GM23338 (cell line): ENCODE data around the gene WNT9A. TPM values are rescaled to one million over a fixed set of nuclear protein-coding genes. Genes with fewer than 3 reads are reported as not detected.
"Not testable (repeated sequence)": the region's sequence is repeated elsewhere in the genome, so short reads cannot be mapped to it uniquely, and the experiment has no call there.

Experiments
- ATAC-seq: fragments of 200-7000 bp; cut with Tn5 transposase; 3 replicates; pipeline ENCODE4 v1.9.1; 2020
- DNase-seq: peaks from one replicate; pipeline ENCODE4 v3.0.0-alpha.2; 2015; ENCODE audit warnings: low spot score
- H2AFZ ChIP-seq: fragments of 200-600 bp; sonication (generic); 2 replicates; pipeline ENCODE4 v1.8.0; 2016; ENCODE audit warnings: antibody characterized with exemption, mild to moderate bottlenecking, moderate library complexity
- H3F3A ChIP-seq: fragments of 200-600 bp; sonication (generic); replicated peaks from 2 replicates; pipeline ENCODE4 v1.8.0; 2017; ENCODE audit warnings: antibody characterized with exemption, mixed run types, low read depth
- H3K27ac ChIP-seq: fragments of 200-600 bp; sonication (generic); 2 replicates; pipeline ENCODE4 v1.6.1; 2016; ENCODE audit warnings: low read depth
- H3K27me3 ChIP-seq: fragments of 200-600 bp; sonication (generic); 2 replicates; pipeline ENCODE4 v1.8.0; 2016; ENCODE audit warnings: mild to moderate bottlenecking, mixed run types, moderate library complexity; ENCODE audit not compliant: insufficient read depth
- H3K36me3 ChIP-seq: fragments of 200-600 bp; sonication (generic); 2 replicates; pipeline ENCODE4 v1.8.0; 2016; ENCODE audit warnings: mild to moderate bottlenecking; ENCODE audit not compliant: insufficient read depth
- H3K4me1 ChIP-seq: fragments of 200-600 bp; sonication (generic); 2 replicates; pipeline ENCODE4 v1.8.0; 2016; ENCODE audit warnings: mild to moderate bottlenecking, moderate library complexity; ENCODE audit not compliant: insufficient read depth
- H3K4me2 ChIP-seq: fragments of 200-600 bp; sonication (generic); 2 replicates; pipeline ENCODE4 v1.7.1; 2017; ENCODE audit warnings: mixed run types
- H3K4me3 ChIP-seq: fragments of 200-600 bp; sonication (generic); 2 replicates; pipeline ENCODE4 v1.6.1; 2016; ENCODE audit warnings: mixed run types
- H3K79me2 ChIP-seq: fragments of 200-600 bp; sonication (generic); replicated peaks from 2 replicates; pipeline ENCODE4 v1.8.0; 2017; ENCODE audit warnings: mild to moderate bottlenecking; ENCODE audit not compliant: insufficient read depth
- H3K9me2 ChIP-seq: fragments of 200-600 bp; sonication (generic); 2 replicates; pipeline ENCODE4 v1.8.0; 2017; ENCODE audit not compliant: insufficient read depth
- H4K20me1 ChIP-seq: fragments of 200-600 bp; sonication (generic); replicated peaks from 2 replicates; pipeline ENCODE4 v1.8.0; 2017; ENCODE audit warnings: mild to moderate bottlenecking; ENCODE audit not compliant: insufficient read depth
- H3K27ac Mint-ChIP-seq: 2 replicates; pipeline ENCODE4 v1.8.0; 2020; ENCODE audit warnings: inconsistent platforms, mild to moderate bottlenecking, moderate library complexity, mixed read lengths
- H3K27me3 Mint-ChIP-seq: 3 replicates; pipeline ENCODE4 v1.8.0; 2022; ENCODE audit warnings: low read depth, mild to moderate bottlenecking, moderate library complexity, mixed read lengths, inconsistent platforms; ENCODE audit not compliant: insufficient read depth, poor library complexity
- H3K36me3 Mint-ChIP-seq: 3 replicates; pipeline ENCODE4 v1.8.0; 2021; ENCODE audit warnings: low read depth, mild to moderate bottlenecking, inconsistent platforms, moderate library complexity, mixed read lengths
- H3K4me1 Mint-ChIP-seq: 3 replicates; pipeline ENCODE4 v1.8.0; 2020; ENCODE audit warnings: mild to moderate bottlenecking, inconsistent platforms, mixed read lengths
- H3K4me3 Mint-ChIP-seq: 3 replicates; pipeline ENCODE4 v1.8.0; 2021; ENCODE audit warnings: moderate library complexity, mild to moderate bottlenecking, inconsistent platforms, mixed read lengths
- H3K9me3 Mint-ChIP-seq: 3 replicates; pipeline ENCODE4 v1.8.0; 2020; ENCODE audit warnings: moderate library complexity, mild to moderate bottlenecking, inconsistent platforms, mixed read lengths
- CREB1 ChIP-seq: fragments of 250-450 bp; sonication (Bioruptor Pico); IDR thresholded peaks from 2 replicates; pipeline ENCODE4 v1.5.0; 2020; ENCODE audit warnings: low read depth, mild to moderate bottlenecking, moderate library complexity
- CTCF ChIP-seq, 2 experiments: fragments of 200-600 bp in 1 of 2; sonication (generic) in 1 of 2; conservative IDR thresholded peaks; 2 replicates each; pipeline versions ENCODE4 v1.5.1 to v1.6.1; 2016 to 2017; ENCODE audit warnings: antibody characterized with exemption in 2 of 2, low read depth in 2 of 2, mild to moderate bottlenecking in 2 of 2, moderate library complexity in 1 of 2
- EZH2 ChIP-seq: fragments of 200-600 bp; sonication (generic); IDR thresholded peaks from one replicate; pipeline ENCODE4 v1.8.0; 2017; ENCODE audit warnings: antibody characterized with exemption, mild to moderate bottlenecking, low read depth; ENCODE audit not compliant: unreplicated experiment
- EZH2phosphoT487 ChIP-seq: fragments of 200-600 bp; sonication (generic); IDR thresholded peaks from one replicate; pipeline ENCODE4 v1.8.1; 2018; ENCODE audit warnings: antibody characterized with exemption; ENCODE audit not compliant: unreplicated experiment
- NANOG ChIP-seq: IDR thresholded peaks from 2 replicates; pipeline ENCODE4 v1.6.1; 2016; ENCODE audit warnings: antibody characterized with exemption, borderline replicate concordance
- POLR2AphosphoS5 ChIP-seq: IDR thresholded peaks from 2 replicates; pipeline ENCODE4 v1.6.1; 2016; ENCODE audit warnings: antibody characterized with exemption, low read depth
- ZNF114 ChIP-seq: fragments of 250-450 bp; sonication (Bioruptor Pico); IDR thresholded peaks from 2 replicates; pipeline ENCODE4 v1.5.0; 2020; ENCODE audit warnings: mild to moderate bottlenecking, moderate library complexity
- ZNF462 ChIP-seq: fragments of 250-450 bp; sonication (Bioruptor Pico); IDR thresholded peaks from 2 replicates; pipeline ENCODE4 v1.5.0; 2020; ENCODE audit warnings: mild to moderate bottlenecking, moderate library complexity
- polyA plus RNA-seq: library from polyadenylated mRNA; unstranded; fragments of >200 nt; fragmentation: Nextera tagmentation; extraction: Ambion mirVana; gene quantifications from 2 replicates; pipeline ENCODE4 v1.2.1, GENCODE V29; 2016
- total RNA-seq: library from RNA; depleted of rRNA; stranded (reverse); fragments of >200 nt; shearing (Covaris generic); gene quantifications from 2 replicates; pipeline ENCODE4 v1.2.3, GENCODE V29; 2014

Gene WNT9A
- total and polyA plus RNA-seq, 2 experiments from 2014 or later: 0.06 to 2.0 TPM

- Mint-ChIP-seq H3K4me3 (no peak overlapping the region), H3K27me3 (peaks cover 5% of the 10 kb centered on the region), H3K36me3 (no peaks in the 10 kb centered on the region; the same call in 2 of the 3 replicates), H3K4me1 (peaks cover 39% of the 10 kb centered on the region), H3K27ac (no peak overlapping the region), H3K9me3 (no peaks in the 10 kb centered on the region)
- H3K79me2 ChIP-seq: no peaks in the 10 kb centered on the region
- H3K36me3 ChIP-seq: no peaks in the 10 kb centered on the region
- H3K4me2 ChIP-seq: no peak overlapping the region
- H4K20me1 ChIP-seq: no peaks in the 10 kb centered on the region
- ATAC-seq (no peak), DNase-seq (no peak)
- H3F3A ChIP-seq: no peaks in the 10 kb centered on the region
- no peaks in the 10 kb centered on the region for H3K27me3 ChIP-seq
- peaks cover 22% of the 10 kb centered on the region for H3K4me1 ChIP-seq
- H3K9me2 ChIP-seq: no peaks in the 10 kb centered on the region
- H2AFZ ChIP-seq: no peak overlapping the region
- TF ChIP-seq ZNF462 (CRISPR knock-in tag) (no peak), NANOG (no peak)
- H3K4me3 ChIP-seq: no peak overlapping the region
- H3K27ac ChIP-seq: no peak overlapping the region
Measured at GRCh38 chr1:227911376-227911775, 36.4 kb downstream of the WNT9A start.

GRCh38 chr1:227910511-227911153, 37.1 kb downstream of the WNT9A start:
- H3K36me3 ChIP-seq: no peaks in the 10 kb centered on the region
- H3K9me3 Mint-ChIP-seq: no peaks in the 10 kb centered on the region
- TF ChIP-seq CREB1 (CRISPR knock-in tag) (no peak), EZH2 (no peak), NANOG (no peak), ZNF114 (CRISPR knock-in tag) (no peak), CTCF (conservative IDR thresholded peaks at IDR 0.05; ENCODE audit: low read depth in 2 of 2) (0 out of 4 replicates have a peak, but pooled peaks of 1 of the 2 experiments have one; percentile 6), POLR2AphosphoS5 (no peak), EZH2phosphoT487 (no peak)
- H3K27ac ChIP-seq: no peak overlapping the region
- H3K27ac Mint-ChIP-seq: no peak overlapping the region
- ATAC-seq (peak; percentile 18), DNase-seq (no peak)
- no peak overlapping the region for H3K4me3 ChIP-seq
- peaks cover 34% of the 10 kb centered on the region for H3K4me1 Mint-ChIP-seq
- H3K27me3 Mint-ChIP-seq: peaks cover 2% of the 10 kb centered on the region
- no peak overlapping the region for H2AFZ ChIP-seq
- H3K4me2 ChIP-seq: no peak overlapping the region
- H4K20me1 ChIP-seq: no peaks in the 10 kb centered on the region
- no peaks in the 10 kb centered on the region for H3K79me2 ChIP-seq
- no peak overlapping the region for H3K4me3 Mint-ChIP-seq
- H3K27me3 ChIP-seq: no peaks in the 10 kb centered on the region
- no peaks in the 10 kb centered on the region for H3F3A ChIP-seq
- no peaks in the 10 kb centered on the region; the same call in 2 of the 3 replicates for H3K36me3 Mint-ChIP-seq
- peaks cover 19% of the 10 kb centered on the region for H3K4me1 ChIP-seq
- no peaks in the 10 kb centered on the region for H3K9me2 ChIP-seq

GRCh38 chr1:227909923-227910328, 37.8 kb downstream of the WNT9A start:
- H3K4me1 Mint-ChIP-seq: peaks cover 32% of the 10 kb centered on the region
- not testable (repeated sequence) for H3K36me3 Mint-ChIP-seq, H3K4me3 Mint-ChIP-seq, H3F3A ChIP-seq, H2AFZ ChIP-seq, H3K9me2 ChIP-seq, DNase-seq, H3K36me3 ChIP-seq, ATAC-seq, H3K4me3 ChIP-seq, H4K20me1 ChIP-seq, H3K9me3 Mint-ChIP-seq, H3K27ac ChIP-seq, H3K27ac Mint-ChIP-seq, H3K27me3 ChIP-seq, H3K79me2 ChIP-seq, H3K27me3 Mint-ChIP-seq, H3K4me2 ChIP-seq
- H3K4me1 ChIP-seq: peaks cover 15% of the 10 kb centered on the region
